Globus pallidus (tissue), 1 donor: ENCODE data around the gene HSD17B11.
"Not testable (repeated sequence)": the region's sequence is repeated elsewhere in the genome, so short reads cannot be mapped to it uniquely, and the experiment has no call there.

Experiments
- DNase-seq: peaks from one replicate; pipeline ENCODE4 v3.0.0-alpha.2; 2015; ENCODE audit warnings: low spot score

Gene HSD17B11

GRCh38 chr4:87390891-87391575 is at the start of gene HSD17B11:
Gene HSD17B11 (minus strand): TSS chr4:87391188. CDS start chr4:87391070, 118 bp downstream.
- peak; percentile 92 for DNase-seq

- no peak for DNase-seq
Measured at GRCh38 chr4:87433342-87433741, 42.4 kb upstream of the HSD17B11 start.

DNA sequence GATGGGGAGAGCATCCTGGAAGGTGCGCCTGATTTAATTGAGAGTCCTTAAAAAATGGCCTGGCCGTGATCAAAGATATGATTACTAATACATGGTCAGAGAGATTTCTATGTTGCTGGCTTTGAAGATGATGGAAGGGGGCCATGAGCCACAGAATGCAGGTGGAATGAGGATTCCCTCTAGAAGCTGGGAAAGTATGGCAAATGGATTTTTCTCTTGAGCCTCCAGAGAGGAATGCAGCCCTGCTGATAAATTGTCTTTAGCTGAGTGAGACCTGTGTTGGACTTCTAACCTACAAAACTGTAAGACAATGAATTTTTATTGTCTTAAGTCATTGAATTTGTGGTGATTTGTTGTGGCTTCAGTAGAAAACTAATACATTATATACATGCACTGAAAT is 39.0 kb upstream of the HSD17B11 start:
- no peak for DNase-seq

- no peak for DNase-seq
Measured at GRCh38 chr4:87428979-87429378, 38.0 kb upstream of the HSD17B11 start.

GRCh38 chr4:87427518-87427868 is 36.5 kb upstream of the HSD17B11 start:
- DNase-seq = no peak

GRCh38 chr4:87426865-87427517 is 36.0 kb upstream of the HSD17B11 start:
- no peak for DNase-seq

- DNase-seq = no peak
Measured at GRCh38 chr4:87425711-87426110, 34.7 kb upstream of the HSD17B11 start.

GRCh38 chr4:87424099-87424543 is 33.1 kb upstream of the HSD17B11 start:
- DNase-seq = not testable (repeated sequence)

DNA sequence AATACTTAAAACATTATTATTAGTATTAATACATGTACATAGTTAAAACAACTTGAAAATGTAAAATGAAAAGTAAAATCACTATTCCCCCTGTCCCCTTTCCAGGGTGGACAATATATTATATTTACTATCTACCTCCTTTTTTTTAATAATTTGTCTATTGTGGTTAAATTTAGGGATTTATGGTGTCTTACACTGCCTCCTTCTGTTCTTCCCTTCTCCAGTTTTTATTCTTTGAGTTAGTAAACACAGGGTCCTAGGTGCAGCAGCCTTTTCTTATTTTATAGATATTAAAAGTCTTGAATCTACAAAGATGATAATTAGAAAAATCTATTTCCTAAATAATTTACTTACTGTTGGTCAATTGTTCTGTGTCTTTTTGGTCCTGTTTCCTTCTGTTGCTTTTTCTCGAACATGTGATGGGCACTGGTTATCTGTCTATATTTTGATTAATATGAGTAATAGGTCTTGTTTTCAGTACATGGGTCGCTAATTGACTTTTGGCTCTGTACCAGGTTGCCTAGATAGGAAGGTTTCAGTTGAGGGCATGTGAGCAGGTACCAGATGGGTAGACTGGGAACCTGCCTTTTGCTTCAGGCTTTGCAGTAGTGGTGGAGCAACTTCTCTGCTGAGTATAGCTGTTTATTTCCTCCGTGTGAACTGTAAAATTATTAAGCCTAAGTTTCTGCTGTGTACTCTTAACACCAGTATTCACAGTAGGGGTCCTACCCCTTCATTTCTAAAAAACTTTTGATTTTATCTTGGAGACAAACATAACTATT is 32.5 kb upstream of the HSD17B11 start:
- DNase-seq = no peak

DNA sequence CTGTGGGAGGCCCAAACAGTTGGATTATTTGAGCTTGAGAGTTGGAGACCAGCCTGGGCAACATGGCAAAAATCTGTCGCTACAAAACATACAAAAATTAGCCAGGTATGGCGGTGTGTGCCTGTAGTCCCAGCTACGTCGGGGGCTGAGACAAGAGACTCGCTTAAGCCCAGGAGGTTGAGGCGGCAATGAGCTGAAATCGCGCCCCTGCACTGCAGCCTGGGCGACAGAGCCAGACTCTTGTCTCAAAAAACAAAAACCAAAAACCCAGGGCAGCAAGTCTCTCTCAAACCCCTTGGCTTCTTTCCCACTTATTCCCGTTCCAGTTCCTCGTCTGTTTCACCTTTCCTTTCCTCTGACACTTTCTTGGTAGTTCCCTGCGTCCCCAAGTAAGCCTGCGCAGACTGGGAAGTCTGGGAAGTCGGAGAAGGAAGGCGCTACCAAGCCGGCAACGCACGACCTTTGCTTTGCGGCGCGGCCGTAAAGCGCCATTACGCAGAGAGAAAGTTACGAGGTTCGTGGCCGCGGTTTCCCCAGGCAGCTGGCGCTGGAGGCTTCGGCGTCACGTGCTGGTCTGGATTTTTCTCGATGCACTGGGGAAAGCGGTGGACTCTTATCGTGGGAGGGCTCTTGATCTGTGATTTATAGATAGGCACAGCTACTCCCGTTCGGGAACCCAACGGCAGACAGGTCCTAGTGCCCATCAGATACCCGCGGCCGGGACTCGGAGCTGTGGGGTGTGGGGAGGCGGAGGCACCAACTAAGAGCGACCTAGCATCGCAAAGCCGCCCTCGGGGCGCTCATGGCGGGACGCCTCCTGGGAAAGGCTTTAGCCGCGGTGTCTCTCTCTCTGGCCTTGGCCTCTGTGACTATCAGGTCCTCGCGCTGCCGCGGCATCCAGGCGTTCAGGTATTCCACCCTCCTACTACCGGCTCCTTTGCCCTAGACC is 31.4 kb upstream of the HSD17B11 start, which contains the start of gene NUDT9:
TSS of gene NUDT9 (plus strand) at position 470 of the 949 bp plus-strand sequence. CDS start at position 803, 333 bp downstream.
- peak; percentile 94 for DNase-seq

DNA sequence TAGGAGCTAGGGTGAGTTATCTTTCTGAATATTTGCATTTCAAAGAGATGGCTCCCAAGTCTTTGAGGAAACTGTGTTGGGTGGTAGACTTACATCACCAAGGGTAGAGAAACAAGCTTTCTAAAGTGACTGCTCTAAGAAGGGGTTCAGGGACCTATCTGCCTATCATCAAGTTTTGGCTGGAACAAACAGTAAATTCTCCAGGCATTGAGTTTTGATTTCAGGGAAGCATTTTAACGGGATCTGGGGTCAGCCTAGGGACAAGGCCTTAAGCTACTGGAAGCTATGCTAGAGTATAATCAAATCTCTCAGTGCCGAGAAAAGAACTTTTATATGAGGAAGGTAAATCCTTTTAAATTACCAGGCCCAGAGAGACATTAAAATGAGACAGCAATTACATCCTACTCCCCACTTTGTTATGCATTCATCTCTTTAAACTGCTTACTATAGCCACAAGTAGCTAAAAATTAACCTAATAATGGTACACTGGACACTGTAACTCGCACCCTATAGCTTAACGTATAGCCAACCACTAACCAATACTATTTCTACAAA is 29.4 kb upstream of the HSD17B11 start:
- DNase-seq = no peak

DNA sequence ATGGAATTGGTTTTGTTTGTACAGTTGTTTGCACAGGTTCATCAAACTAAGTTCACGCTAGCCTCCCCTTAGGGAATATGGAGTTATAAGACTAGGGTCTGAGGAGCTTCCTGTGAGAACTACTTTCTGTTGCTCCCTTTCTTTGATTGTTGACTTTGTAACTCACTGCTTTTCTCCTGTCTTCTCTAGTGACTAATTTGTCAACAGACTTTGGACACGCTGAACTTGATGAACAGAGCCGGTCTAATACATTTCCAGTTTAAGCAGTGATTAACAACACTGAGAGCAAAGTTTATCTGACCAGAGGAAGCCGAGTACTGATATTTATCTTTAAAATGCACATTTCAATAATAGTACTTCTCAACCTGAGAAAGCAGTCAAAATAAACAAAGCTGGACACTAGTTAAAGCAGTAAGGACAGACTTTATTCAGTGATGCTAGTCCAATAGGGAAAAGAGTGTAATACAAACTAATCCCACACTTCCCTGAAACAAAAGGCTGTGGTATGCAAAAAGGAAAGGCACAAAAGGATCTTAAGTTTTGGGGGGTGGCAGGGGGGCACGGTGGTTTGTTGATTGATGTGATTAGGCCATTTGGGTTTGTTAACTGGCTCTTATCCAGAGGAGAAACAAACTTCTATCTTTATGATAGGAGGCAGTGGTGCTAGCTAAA is 28.7 kb upstream of the HSD17B11 start:
- no peak for DNase-seq

DNA sequence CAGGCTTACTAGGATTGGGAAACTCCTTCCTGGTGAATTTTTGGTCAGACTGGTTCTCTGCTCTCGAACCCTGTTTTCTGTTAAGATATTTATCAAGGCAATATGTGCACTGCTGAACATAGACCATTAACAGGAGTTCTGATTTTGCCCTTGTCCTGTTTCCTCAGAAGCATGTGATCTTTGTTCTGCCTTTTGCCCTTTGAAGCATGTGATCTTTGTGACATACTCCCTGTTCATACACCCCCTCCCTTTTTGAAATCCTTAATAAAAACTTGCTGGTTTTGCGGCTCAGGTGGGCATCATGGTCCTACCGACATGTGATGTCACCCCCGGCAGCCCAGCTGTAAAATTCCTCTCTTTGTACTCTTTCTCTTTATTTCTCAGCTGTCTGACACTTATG is 27.4 kb upstream of the HSD17B11 start:
- DNase-seq = not testable (repeated sequence)

- no peak for DNase-seq
Measured at GRCh38 chr4:87416965-87417364, 26.0 kb upstream of the HSD17B11 start.

DNA sequence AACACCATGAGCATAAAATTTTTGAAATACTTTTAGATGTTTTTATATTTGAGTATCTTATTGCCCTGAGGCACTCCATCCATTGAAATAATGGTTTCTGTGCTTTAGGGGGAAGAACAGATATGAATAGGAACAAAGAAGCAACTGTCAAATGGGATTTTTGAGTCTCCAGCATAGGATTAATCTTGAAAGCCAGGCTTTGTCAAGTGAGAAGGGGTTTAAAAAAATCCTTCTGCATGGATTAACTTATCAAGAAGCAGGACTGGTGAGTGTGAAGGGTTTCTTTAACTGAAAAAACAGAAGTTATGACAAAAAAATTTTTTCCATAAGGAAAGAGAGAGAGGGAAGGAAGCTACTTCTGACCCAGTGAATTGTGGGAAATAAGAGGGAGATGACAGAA is 23.8 kb upstream of the HSD17B11 start:
- no peak for DNase-seq

DNA sequence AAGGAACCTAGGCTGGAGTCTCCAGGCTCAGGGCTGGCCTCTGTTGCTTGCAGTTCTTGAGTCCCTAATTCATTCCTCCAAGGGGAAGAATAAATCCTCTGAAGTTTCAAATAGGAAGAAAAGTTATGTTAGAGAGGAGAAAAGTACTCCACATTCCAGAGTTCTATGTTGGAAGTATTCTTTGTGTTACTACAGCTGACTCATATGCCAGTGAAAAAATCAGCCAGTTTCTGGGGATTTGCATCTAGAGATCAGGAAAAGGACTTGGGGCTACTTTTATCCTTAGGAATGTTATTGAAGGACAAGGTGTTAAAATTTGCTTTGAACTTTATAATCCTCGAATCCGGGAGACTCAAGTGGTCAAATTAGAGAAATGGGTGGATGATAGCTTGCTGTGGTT is 19.7 kb upstream of the HSD17B11 start:
- DNase-seq = no peak

DNA sequence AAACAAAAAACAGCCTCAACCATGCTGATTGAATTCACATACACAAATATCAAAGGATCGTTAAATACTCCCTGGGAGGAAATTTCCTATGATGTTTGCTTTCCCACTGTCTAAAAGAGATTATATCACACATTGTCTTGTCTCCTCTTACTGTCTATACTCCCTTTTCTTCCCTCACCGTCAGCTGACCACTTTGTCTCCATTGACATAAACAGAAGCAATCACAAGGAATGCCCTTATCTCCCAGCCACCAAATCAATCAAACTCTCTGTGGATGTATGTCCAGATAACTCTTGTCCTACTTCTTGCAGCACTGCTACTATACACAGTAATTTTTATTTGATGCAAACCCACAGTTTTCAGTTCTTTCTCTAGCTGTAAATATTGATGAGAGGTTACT is 19.2 kb upstream of the HSD17B11 start:
- DNase-seq = no peak

DNA sequence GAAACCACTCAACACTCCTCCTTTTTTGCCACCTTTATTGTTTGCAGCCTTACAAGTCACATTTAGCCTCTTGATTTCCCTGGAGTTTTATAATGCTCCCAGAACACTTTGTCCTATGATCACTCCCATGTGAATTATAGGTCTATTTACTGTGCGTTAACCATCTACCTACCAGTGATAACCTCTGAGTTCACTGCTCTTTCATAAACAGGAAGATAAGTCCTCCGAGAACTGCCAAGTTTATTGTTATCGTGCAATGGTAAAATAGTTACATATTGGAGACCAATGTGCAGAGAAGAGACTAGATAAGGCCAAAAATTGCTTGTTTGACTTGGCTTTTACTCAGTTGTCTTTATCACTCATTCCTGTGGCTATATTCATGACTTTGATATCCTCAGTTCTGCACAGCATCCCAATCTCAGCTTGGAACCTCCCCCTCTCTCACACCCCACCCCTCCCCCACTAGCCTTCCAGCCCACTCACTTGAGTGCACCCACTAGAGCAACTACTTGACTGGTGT is 18.5 kb upstream of the HSD17B11 start:
- DNase-seq = no peak

DNA sequence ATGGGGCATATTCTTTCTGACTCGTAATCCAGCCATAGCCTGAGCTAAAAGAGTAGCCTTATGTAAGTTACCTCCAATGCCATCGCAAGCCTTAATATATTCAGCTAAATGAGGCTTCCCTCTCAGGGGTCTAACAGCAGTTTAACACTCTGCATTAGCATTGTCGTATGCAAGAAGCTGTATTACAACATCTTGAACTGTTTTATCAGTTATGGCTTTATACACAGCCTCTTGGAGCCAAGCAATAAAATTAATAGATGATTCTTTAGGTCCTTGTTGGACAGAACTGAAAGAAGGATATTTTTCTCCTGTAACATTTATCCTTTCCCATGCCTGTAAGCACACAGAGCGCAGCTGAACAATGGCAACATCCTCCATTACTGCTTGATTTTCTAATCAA is 15.9 kb upstream of the HSD17B11 start:
- not testable (repeated sequence) for DNase-seq

DNA sequence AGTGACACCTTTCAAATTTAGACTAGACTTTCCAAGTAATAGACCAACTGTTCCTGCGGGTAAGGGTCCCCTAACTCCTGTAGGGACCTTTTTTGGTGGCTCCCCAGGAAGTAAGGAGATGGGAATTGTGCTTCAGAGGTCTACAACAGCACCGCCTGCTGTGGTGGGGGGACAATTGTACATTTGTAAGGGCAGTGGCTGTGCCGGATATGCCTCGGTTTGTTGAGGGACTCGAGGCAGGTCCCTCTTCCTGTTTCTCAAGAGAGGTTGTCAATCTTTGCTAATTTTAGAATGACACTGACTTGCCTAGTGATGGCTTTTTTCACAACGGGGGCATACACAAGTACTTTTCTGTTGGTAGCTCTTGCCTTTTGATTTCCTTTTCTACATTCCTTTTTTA is 15.5 kb upstream of the HSD17B11 start:
- DNase-seq = no peak
